GM18505 (cell line): ENCODE measurements around the gene MAPKAP1.

Experiments used
- ATAC-seq: cut with Tn5 transposase; IDR thresholded peaks from one replicate; pipeline ENCODE4 v1.9.1; 2021; ENCODE audit not compliant: unreplicated experiment
- POLR2A ChIP-seq: IDR thresholded peaks from 4 replicates; pipeline ENCODE4 v1.6.1; 2011; ENCODE audit warnings: borderline replicate concordance; ENCODE audit not compliant: insufficient read depth, insufficient read length; ENCODE audit errors: extremely low read depth

Gene MAPKAP1

GRCh38 chr9:125524583-125525355 lies 182.2 kb downstream of the MAPKAP1 start:
- no peak for TF ChIP-seq POLR2A
- no peak for ATAC-seq

GRCh38 chr9:125523681-125524080 lies 183.3 kb downstream of the MAPKAP1 start:
- TF ChIP-seq POLR2A = no peak
- no peak for ATAC-seq

GRCh38 chr9:125522328-125522725 lies 184.7 kb downstream of the MAPKAP1 start:
- no peak for TF ChIP-seq POLR2A
- ATAC-seq = no peak

- no peak for ATAC-seq
- TF ChIP-seq POLR2A = no peak
These were observed 185.3 kb downstream of the MAPKAP1 start for GRCh38 chr9:125521462-125522327.

- no peak for TF ChIP-seq POLR2A
- ATAC-seq = no peak
These were observed 187.3 kb downstream of the MAPKAP1 start for GRCh38 chr9:125519734-125520133.

- ATAC-seq = no peak
- TF ChIP-seq POLR2A = no peak
These were observed 189.4 kb downstream of the MAPKAP1 start for GRCh38 chr9:125517577-125517976.

GRCh38 chr9:125515983-125516940 lies 190.7 kb downstream of the MAPKAP1 start:
- ATAC-seq = no peak
- no peak for TF ChIP-seq POLR2A

GRCh38 chr9:125515281-125515680 lies 191.7 kb downstream of the MAPKAP1 start:
- no peak for TF ChIP-seq POLR2A
- no peak for ATAC-seq

- no peak for TF ChIP-seq POLR2A
- ATAC-seq = no peak
These were observed 192.5 kb downstream of the MAPKAP1 start for GRCh38 chr9:125514468-125514867.

- ATAC-seq = peak; percentile 77
- TF ChIP-seq POLR2A = no peak
These were observed 193.2 kb downstream of the MAPKAP1 start for GRCh38 chr9:125513668-125514413.

- ATAC-seq = no peak
- TF ChIP-seq POLR2A = no peak
These were observed 193.7 kb downstream of the MAPKAP1 start for GRCh38 chr9:125513303-125513667.
